ENCODE measurements around the gene PLCE1. TPM values are rescaled to one million over a fixed set of nuclear protein-coding genes. Genes with fewer than 3 reads are reported as not detected.

The PLCE1 gene
- total and polyA plus RNA-seq, 2 of the 8 experiments (the other 6 are each of a cell fraction or from before 2014, with no cell fraction given), result 0.05 to 0.06 TPM

DNA sequence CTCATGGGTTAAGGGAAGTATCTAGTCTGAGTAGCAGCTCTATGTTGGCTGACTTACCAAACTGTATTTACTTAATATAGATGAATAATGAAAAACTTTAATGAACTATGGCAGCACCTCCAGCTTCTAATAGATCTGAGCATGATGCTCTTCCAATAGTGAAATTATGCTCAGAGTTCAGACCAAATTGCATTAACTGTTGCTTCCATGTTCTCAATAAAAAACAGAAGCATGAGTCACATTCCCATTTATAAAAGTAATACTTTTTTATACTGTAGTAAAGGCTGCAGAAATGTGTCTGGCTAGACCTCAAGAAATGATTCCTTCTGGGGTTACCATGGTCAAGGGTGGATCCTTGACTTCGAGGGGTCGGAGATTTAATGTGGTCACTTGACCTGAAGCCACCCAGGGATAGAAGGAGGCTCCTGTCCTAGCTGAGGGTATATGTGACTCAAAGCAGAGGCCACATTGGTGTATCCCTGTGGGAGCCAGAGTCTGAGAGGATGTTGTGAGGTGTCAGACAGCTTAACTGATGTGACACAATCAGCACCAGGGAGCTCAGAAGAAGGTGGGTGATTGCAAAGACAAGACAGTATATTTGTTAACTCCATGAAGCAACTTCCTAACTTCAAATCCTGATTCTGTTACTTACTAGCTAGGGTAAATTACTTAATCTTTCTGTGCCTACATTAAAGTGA, 19.8 kb upstream of the PLCE1 start:
- H3K18ac ChIP-seq (ENCODE audit: extremely low read depth, low read length), result no peak overlapping the region
- no peak overlapping the region for H4K8ac ChIP-seq (ENCODE audit: extremely low read depth, insufficient read depth, low read length)
- no peak overlapping the region for H3K23ac ChIP-seq (ENCODE audit: insufficient read length)
- no peak overlapping the region for H4K91ac ChIP-seq (replicated peaks; ENCODE audit: insufficient read length, low read length)
- H3K9ac ChIP-seq (replicated peaks in 1 of 4; ENCODE audit: extremely low read depth in 1 of 4, low read depth in 3 of 4, low read length in 3 of 4), result no peak overlapping the region
- no peak overlapping the region for H2AK5ac ChIP-seq (ENCODE audit: low read depth, low read length)
- no peaks in the 10 kb centered on the region for H3K36me3 ChIP-seq (ENCODE audit: control insufficient read depth in 2 of 4, insufficient read depth in 4 of 4, low read length in 3 of 4)
- H2BK5ac ChIP-seq (ENCODE audit: low read depth, low read length), result no peak overlapping the region
- POLR2A ChIA-PET (ENCODE audit: partially characterized antibody), result no interaction called here
- FAIRE-seq (no peak), DNase-seq (ENCODE audit: low read depth in 1 of 2, low spot score in 2 of 2) (no peak)
- CTCF ChIA-PET (ENCODE audit: partially characterized antibody), result interaction anchor here (0.6 to 1.4 kb wide), 3 partner anchors 18 to 57 kb away, joined by 3 read pairs; no protein-coding TSS in a partner anchor
- no peak overlapping the region for H2BK20ac ChIP-seq (ENCODE audit: low read length)
- WGBS, 2 experiments (ENCODE audit: extremely low coverage in 1 of 2, insufficient coverage in 1 of 2, insufficient read length in 1 of 2, insufficient replicate concordance in 2 of 2, low coverage in 1 of 2, low lambda C conversion rate in 2 of 2, missing lambda C conversion rate in 1 of 2), result 89% methylated on average over 2 of the region's 2 CpGs; no CpG with 5 or more reads in 1 of the 2 experiments
- no peak overlapping the region for H4K5ac ChIP-seq (ENCODE audit: insufficient read length, low read depth, low read length)
- H4K20me1 ChIP-seq (replicated peaks in 1 of 2; ENCODE audit: control insufficient read depth in 1 of 2, insufficient read depth in 2 of 2, low read length in 2 of 2), result no peaks in the 10 kb centered on the region
- H3K4me2 ChIP-seq (ENCODE audit: insufficient read depth in 1 of 2, low read depth in 2 of 2, low read length in 2 of 2), result no peak overlapping the region
- H2AFZ ChIP-seq (ENCODE audit: low read length), result no peak overlapping the region
- no peak overlapping the region for H3K4ac ChIP-seq (replicated peaks; ENCODE audit: insufficient read length, low read depth, low read length)
- no peak overlapping the region for H2BK15ac ChIP-seq (ENCODE audit: low read length)
- H3K4me3 ChIP-seq (ENCODE audit: extremely low read depth in 1 of 4, insufficient read depth in 2 of 4, low read depth in 3 of 4, low read length in 4 of 4), result no peak overlapping the region
- H3K4me1 ChIP-seq (replicated peaks in 1 of 4; ENCODE audit: control insufficient read depth in 3 of 4, insufficient read depth in 4 of 4, low read length in 3 of 4), result no peaks in the 10 kb centered on the region
- H2BK120ac ChIP-seq (replicated peaks; ENCODE audit: low read depth, low read length), result no peak overlapping the region
- H3K56ac ChIP-seq (replicated peaks; ENCODE audit: insufficient read length, low read depth, low read length), result no peak overlapping the region
- H3K9me3 ChIP-seq (ENCODE audit: insufficient read depth in 2 of 2, low read depth in 1 of 2, low read length in 1 of 2), result peaks cover 0 to 15% of the 10 kb centered on the region in 2 experiments; a peak in 2 of 4 replicates
- no peak overlapping the region for H3K27ac ChIP-seq (ENCODE audit: low read depth, low read length)
- no peaks in the 10 kb centered on the region for H3K27me3 ChIP-seq (replicated peaks in 1 of 4; ENCODE audit: control insufficient read depth in 3 of 4, extremely low read depth in 1 of 4, insufficient read depth in 3 of 4, low read length in 3 of 4)
- no peak overlapping the region for H2BK12ac ChIP-seq (ENCODE audit: low read depth, low read length)
- no peaks in the 10 kb centered on the region; the same call in 1 of the 2 replicates for H3K23me2 ChIP-seq (ENCODE audit: low read depth, low read length)
- H3K14ac ChIP-seq (ENCODE audit: insufficient read length), result no peak overlapping the region
- no peaks in the 10 kb centered on the region for H3K79me1 ChIP-seq (ENCODE audit: low read depth, low read length)
- no peaks in the 10 kb centered on the region for H3K79me2 ChIP-seq (ENCODE audit: control insufficient read depth in 1 of 2, insufficient read depth in 2 of 2, low read length in 2 of 2)
- TF ChIP-seq ZNF274 (IDR thresholded peaks at IDR 0.05; ENCODE audit: borderline replicate concordance, extremely low read depth, low read length) (no peak), POU5F1 (IDR thresholded peaks at IDR 0.05; ENCODE audit: low read depth, low read length) (no peak), EP300 (IDR thresholded peaks at IDR 0.05; ENCODE audit: borderline replicate concordance in 1 of 2, low read depth in 2 of 2, low read length in 2 of 2) (no peak)
- TF ChIP-seq, protein P1, sequence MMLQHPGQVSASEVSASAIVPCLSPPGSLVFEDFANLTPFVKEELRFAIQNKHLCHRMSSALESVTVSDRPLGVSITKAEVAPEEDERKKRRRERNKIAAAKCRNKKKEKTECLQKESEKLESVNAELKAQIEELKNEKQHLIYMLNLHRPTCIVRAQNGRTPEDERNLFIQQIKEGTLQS (IDR thresholded peaks at IDR 0.05; ENCODE audit: insufficient read depth, low read depth, low read length), result no peak

Data from H1 (cell line).